H1 (cell line): ENCODE results near the gene ACE. TPM values are rescaled to one million over a fixed set of nuclear protein-coding genes. Genes with fewer than 3 reads are reported as not detected.

Experiments used
- ASH2L ChIP-seq: fragments of 200-600, 300-600 bp; sonication (generic); IDR thresholded peaks from one replicate; pipeline ENCODE4 v1.7.1; 2017; ENCODE audit warnings: low read length
- CBX5 ChIP-seq: fragments of 300-800, 300-1000 bp; sonication (generic); IDR thresholded peaks from 2 replicates; pipeline ENCODE4 v1.7.1; 2016; ENCODE audit warnings: antibody characterized with exemption, low read length, low read depth
- EGR1 ChIP-seq: IDR thresholded peaks from 2 replicates; pipeline ENCODE4 v1.6.1; 2011; ENCODE audit warnings: low read depth, low read length, borderline replicate concordance
- FOSL1 ChIP-seq: IDR thresholded peaks from 2 replicates; pipeline ENCODE4 v1.6.1; 2011; ENCODE audit warnings: mild to moderate bottlenecking, low read depth, low read length, moderate library complexity; ENCODE audit not compliant: insufficient read depth
- JUND ChIP-seq: IDR thresholded peaks from 2 replicates; pipeline ENCODE4 v1.6.1; 2011; ENCODE audit warnings: mild to moderate bottlenecking, improper control_type of control experiment, low read length
- KDM5A ChIP-seq: fragments of 200-600 bp; IDR thresholded peaks from 2 replicates; pipeline ENCODE4 v1.7.1; 2012; ENCODE audit warnings: mild to moderate bottlenecking, low read length, inconsistent platforms, mixed read lengths
- NRF1 ChIP-seq: IDR thresholded peaks from 2 replicates; pipeline ENCODE4 v1.6.1; 2011; ENCODE audit warnings: mild to moderate bottlenecking, low read depth, low read length, improper control_type of control experiment
- SIX5 ChIP-seq: IDR thresholded peaks from 2 replicates; pipeline ENCODE4 v1.6.1; 2011; ENCODE audit warnings: mild to moderate bottlenecking, low read depth, low read length
- TBP ChIP-seq: IDR thresholded peaks from 2 replicates; pipeline ENCODE4 v1.6.1; 2011; ENCODE audit warnings: low read depth, low read length, improper control_type of control experiment
- polyA plus RNA-seq, 7 experiments: library from polyadenylated mRNA; depleted of rRNA in 3 of 7; stranded (reverse) in 5 of 7; unstranded in 2 of 7; fragments of >200 nt in 5 of 7; fragments of 200-250 nt in 2 of 7; gene quantifications; 1 replicate in 5 of 7; 2 replicates in 1 of 7; 4 replicates in 1 of 7; pipeline versions ENCODE4 v1.2.1 to v1.2.3, GENCODE V29; 2011 to 2013; ENCODE audit warnings: missing spikeins in 2 of 7, mixed read lengths in 2 of 7
- total RNA-seq: library from RNA; stranded (reverse); fragmentation: NEBNext Ultra II Directional; extraction: Animal tissue kit (Norgen Biotek cat#: 25700); gene quantifications from 2 replicates; pipeline ENCODE4 v1.2.1, GENCODE V29; 2021
- TF ChIP-seq, protein P1 (sequence below): fragments of 300-600 bp; sonication (generic); IDR thresholded peaks from 2 replicates; pipeline ENCODE4 v1.7.1; 2012; ENCODE audit warnings: low read length, moderate library complexity, mild to moderate bottlenecking, inconsistent platforms; ENCODE audit not compliant: insufficient replicate concordance
- TF ChIP-seq, protein P2 (sequence below): IDR thresholded peaks from 2 replicates; pipeline ENCODE4 v1.6.1; 2012; ENCODE audit warnings: inconsistent platforms

Gene ACE
- total and polyA plus RNA-seq, 2 of the 8 experiments (the other 6 are each of a cell fraction or from before 2014, with no cell fraction given) = 2.5 to 5.5 TPM

DNA sequence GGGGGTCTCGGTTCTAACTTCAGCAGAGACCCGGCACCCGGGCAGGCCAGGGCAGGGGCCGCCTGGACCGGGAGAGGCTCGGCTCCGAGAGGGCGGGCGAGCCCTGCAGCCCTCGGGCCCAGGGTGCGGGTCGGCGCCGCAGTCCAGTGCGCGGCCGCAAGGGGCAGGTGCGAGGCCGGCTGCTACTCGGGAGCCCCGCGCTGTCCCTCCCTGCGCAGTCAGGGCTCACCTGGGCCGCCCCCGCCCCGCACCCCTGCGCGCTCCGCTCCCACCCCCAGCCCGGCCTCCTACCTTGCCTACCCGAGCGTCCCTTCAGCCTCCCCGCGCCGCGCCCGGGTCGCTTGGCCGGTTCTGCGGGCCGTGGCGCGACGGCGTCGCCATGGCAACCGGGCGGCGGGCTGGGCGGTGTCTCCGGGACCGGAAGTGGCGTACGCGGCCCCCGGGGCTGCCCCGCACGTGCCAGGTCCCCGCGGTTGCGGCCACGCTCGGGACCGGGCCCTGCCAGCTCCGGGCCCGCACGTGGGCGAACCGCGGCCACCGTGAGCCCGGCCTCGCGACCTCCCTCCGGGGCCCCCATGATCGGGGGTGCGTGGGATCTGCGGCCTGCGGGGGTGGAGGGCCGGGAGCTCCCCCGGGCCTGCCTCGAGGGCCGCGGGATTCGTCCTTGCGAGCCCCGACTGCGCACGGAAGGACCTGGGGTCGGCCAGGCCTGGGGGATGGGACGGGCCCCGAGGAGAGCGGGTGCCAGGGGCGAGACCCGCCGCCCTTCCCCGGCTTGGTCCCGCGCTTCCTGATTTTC, 30.7 kb upstream of the ACE start, which contains the start of gene CYB561 (continued):
- TF ChIP-seq, protein P1, sequence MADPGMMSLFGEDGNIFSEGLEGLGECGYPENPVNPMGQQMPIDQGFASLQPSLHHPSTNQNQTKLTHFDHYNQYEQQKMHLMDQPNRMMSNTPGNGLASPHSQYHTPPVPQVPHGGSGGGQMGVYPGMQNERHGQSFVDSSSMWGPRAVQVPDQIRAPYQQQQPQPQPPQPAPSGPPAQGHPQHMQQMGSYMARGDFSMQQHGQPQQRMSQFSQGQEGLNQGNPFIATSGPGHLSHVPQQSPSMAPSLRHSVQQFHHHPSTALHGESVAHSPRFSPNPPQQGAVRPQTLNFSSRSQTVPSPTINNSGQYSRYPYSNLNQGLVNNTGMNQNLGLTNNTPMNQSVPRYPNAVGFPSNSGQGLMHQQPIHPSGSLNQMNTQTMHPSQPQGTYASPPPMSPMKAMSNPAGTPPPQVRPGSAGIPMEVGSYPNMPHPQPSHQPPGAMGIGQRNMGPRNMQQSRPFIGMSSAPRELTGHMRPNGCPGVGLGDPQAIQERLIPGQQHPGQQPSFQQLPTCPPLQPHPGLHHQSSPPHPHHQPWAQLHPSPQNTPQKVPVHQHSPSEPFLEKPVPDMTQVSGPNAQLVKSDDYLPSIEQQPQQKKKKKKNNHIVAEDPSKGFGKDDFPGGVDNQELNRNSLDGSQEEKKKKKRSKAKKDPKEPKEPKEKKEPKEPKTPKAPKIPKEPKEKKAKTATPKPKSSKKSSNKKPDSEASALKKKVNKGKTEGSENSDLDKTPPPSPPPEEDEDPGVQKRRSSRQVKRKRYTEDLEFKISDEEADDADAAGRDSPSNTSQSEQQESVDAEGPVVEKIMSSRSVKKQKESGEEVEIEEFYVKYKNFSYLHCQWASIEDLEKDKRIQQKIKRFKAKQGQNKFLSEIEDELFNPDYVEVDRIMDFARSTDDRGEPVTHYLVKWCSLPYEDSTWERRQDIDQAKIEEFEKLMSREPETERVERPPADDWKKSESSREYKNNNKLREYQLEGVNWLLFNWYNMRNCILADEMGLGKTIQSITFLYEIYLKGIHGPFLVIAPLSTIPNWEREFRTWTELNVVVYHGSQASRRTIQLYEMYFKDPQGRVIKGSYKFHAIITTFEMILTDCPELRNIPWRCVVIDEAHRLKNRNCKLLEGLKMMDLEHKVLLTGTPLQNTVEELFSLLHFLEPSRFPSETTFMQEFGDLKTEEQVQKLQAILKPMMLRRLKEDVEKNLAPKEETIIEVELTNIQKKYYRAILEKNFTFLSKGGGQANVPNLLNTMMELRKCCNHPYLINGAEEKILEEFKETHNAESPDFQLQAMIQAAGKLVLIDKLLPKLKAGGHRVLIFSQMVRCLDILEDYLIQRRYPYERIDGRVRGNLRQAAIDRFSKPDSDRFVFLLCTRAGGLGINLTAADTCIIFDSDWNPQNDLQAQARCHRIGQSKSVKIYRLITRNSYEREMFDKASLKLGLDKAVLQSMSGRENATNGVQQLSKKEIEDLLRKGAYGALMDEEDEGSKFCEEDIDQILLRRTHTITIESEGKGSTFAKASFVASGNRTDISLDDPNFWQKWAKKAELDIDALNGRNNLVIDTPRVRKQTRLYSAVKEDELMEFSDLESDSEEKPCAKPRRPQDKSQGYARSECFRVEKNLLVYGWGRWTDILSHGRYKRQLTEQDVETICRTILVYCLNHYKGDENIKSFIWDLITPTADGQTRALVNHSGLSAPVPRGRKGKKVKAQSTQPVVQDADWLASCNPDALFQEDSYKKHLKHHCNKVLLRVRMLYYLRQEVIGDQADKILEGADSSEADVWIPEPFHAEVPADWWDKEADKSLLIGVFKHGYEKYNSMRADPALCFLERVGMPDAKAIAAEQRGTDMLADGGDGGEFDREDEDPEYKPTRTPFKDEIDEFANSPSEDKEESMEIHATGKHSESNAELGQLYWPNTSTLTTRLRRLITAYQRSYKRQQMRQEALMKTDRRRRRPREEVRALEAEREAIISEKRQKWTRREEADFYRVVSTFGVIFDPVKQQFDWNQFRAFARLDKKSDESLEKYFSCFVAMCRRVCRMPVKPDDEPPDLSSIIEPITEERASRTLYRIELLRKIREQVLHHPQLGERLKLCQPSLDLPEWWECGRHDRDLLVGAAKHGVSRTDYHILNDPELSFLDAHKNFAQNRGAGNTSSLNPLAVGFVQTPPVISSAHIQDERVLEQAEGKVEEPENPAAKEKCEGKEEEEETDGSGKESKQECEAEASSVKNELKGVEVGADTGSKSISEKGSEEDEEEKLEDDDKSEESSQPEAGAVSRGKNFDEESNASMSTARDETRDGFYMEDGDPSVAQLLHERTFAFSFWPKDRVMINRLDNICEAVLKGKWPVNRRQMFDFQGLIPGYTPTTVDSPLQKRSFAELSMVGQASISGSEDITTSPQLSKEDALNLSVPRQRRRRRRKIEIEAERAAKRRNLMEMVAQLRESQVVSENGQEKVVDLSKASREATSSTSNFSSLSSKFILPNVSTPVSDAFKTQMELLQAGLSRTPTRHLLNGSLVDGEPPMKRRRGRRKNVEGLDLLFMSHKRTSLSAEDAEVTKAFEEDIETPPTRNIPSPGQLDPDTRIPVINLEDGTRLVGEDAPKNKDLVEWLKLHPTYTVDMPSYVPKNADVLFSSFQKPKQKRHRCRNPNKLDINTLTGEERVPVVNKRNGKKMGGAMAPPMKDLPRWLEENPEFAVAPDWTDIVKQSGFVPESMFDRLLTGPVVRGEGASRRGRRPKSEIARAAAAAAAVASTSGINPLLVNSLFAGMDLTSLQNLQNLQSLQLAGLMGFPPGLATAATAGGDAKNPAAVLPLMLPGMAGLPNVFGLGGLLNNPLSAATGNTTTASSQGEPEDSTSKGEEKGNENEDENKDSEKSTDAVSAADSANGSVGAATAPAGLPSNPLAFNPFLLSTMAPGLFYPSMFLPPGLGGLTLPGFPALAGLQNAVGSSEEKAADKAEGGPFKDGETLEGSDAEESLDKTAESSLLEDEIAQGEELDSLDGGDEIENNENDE = no peak
- TF ChIP-seq TBP = no peak
- TF ChIP-seq, protein P2, sequence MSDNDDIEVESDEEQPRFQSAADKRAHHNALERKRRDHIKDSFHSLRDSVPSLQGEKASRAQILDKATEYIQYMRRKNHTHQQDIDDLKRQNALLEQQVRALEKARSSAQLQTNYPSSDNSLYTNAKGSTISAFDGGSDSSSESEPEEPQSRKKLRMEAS = peak; percentile 95
- TF ChIP-seq NRF1 = no peak
- TF ChIP-seq JUND = no peak
- no peak for TF ChIP-seq KDM5A
- TF ChIP-seq EGR1 = peak; percentile 44; the same call in 1 of the 2 replicates
- no peak for TF ChIP-seq ASH2L
- TF ChIP-seq SIX5 = no peak
- TF ChIP-seq CBX5 = no peak
- TF ChIP-seq FOSL1 = no peak
